Esophagus squamous epithelium (tissue), 4 donors: ENCODE data around the gene MRPS9.

Source experiments
- POLR2A ChIP-seq, 4 donors: fragments of 450-650 bp; IDR thresholded peaks; one replicate each; pipeline ENCODE4 v1.6.1; 2017; ENCODE audit warnings: antibody characterized with exemption in 4 of 4, mild to moderate bottlenecking in 4 of 4, moderate library complexity in 3 of 4
- TF ChIP-seq, protein P1 (sequence below), 6 experiments: fragments of 450-650 bp in 4 of 6; fragments of 200-600 bp in 2 of 6; sonication (generic) in 2 of 6; IDR thresholded peaks; one replicate each; pipeline ENCODE4 v1.5.1; 2016 to 2019; ENCODE audit warnings: antibody characterized with exemption in 6 of 6, mild to moderate bottlenecking in 4 of 6, moderate library complexity in 4 of 6

DNA sequence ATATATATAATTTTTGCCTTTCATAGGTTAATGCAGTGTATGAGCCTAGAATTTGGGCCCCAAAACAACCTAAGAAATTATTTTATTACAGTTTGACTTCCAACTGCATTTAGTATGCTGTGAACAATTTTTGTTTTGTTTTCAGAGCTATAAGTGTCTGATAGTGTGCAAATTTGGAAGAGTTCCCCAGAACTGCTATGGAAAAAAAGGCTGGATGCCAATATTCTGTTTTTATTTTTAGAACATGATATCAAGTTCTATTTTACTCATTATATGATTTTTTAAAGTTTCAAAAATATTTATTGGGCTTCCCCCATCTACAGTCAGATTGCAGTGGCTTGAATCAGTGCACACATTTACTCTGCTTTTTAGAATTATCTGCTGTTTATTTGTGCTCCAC is 42.6 kb downstream of the MRPS9 start:
- TF ChIP-seq, protein P1, sequence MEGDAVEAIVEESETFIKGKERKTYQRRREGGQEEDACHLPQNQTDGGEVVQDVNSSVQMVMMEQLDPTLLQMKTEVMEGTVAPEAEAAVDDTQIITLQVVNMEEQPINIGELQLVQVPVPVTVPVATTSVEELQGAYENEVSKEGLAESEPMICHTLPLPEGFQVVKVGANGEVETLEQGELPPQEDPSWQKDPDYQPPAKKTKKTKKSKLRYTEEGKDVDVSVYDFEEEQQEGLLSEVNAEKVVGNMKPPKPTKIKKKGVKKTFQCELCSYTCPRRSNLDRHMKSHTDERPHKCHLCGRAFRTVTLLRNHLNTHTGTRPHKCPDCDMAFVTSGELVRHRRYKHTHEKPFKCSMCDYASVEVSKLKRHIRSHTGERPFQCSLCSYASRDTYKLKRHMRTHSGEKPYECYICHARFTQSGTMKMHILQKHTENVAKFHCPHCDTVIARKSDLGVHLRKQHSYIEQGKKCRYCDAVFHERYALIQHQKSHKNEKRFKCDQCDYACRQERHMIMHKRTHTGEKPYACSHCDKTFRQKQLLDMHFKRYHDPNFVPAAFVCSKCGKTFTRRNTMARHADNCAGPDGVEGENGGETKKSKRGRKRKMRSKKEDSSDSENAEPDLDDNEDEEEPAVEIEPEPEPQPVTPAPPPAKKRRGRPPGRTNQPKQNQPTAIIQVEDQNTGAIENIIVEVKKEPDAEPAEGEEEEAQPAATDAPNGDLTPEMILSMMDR (IDR thresholded peaks at IDR 0.05), result no peak
- TF ChIP-seq POLR2A (IDR thresholded peaks at IDR 0.05), result no peak
